OCI-LY1 (cell line): Measurements from ENCODE around the gene PDGFD.

ENCODE experiments used
- H2AFZ ChIP-seq: fragments of 200-600 bp; sonication (generic), shearing (Covaris generic); 2 replicates; pipeline ENCODE4 v1.6.0; 2014; ENCODE audit warnings: antibody characterized with exemption, mild to moderate bottlenecking, low read length
- H3F3A ChIP-seq: fragments of 200-600 bp; sonication (generic), shearing (Covaris generic); 2 replicates; pipeline ENCODE4 v1.6.0; 2014; ENCODE audit warnings: mild to moderate bottlenecking, antibody characterized with exemption, low read length, moderate library complexity; ENCODE audit not compliant: insufficient read depth
- H3K27ac ChIP-seq: fragments of 200-600 bp; sonication (generic); 2 replicates; pipeline ENCODE4 v1.5.1; 2014; ENCODE audit warnings: low read length, mixed run types, mild to moderate bottlenecking, low read depth; ENCODE audit not compliant: poor library complexity, severe bottlenecking
- H3K27me3 ChIP-seq: fragments of 200-600 bp; sonication (generic); 2 replicates; pipeline ENCODE4 v1.6.0; 2014; ENCODE audit warnings: antibody characterized with exemption, mild to moderate bottlenecking, low read length, moderate library complexity; ENCODE audit not compliant: insufficient read depth
- H3K36me3 ChIP-seq: fragments of 200-600 bp; sonication (generic); 2 replicates; pipeline ENCODE4 v1.6.1; 2014; ENCODE audit warnings: mild to moderate bottlenecking, antibody characterized with exemption, low read length, moderate library complexity, mixed read lengths; ENCODE audit not compliant: insufficient read depth
- H3K4me1 ChIP-seq: fragments of 200-600 bp; sonication (generic); 2 replicates; pipeline ENCODE4 v1.5.1; 2014; ENCODE audit warnings: mild to moderate bottlenecking, low read length, moderate library complexity; ENCODE audit not compliant: insufficient read depth, severe bottlenecking
- H3K4me2 ChIP-seq: fragments of 200-600 bp; sonication (generic), shearing (Covaris generic); 2 replicates; pipeline ENCODE4 v1.6.1; 2014; ENCODE audit warnings: low read length
- H3K4me3 ChIP-seq: fragments of 200-600 bp; sonication (generic); 2 replicates; pipeline ENCODE4 v1.5.1; 2014; ENCODE audit warnings: low read length, low read depth, mild to moderate bottlenecking, mixed read lengths; ENCODE audit not compliant: poor library complexity, severe bottlenecking
- H3K79me2 ChIP-seq: fragments of 200-600 bp; shearing (Covaris generic); 2 replicates; pipeline ENCODE4 v1.6.1; 2016; ENCODE audit warnings: mixed run types, low read length, mixed read lengths; ENCODE audit not compliant: insufficient read depth
- H3K9ac ChIP-seq: fragments of 200-600 bp; sonication (generic), shearing (Covaris generic); 2 replicates; pipeline ENCODE4 v1.6.1; 2014; ENCODE audit warnings: mild to moderate bottlenecking, low read length, mixed read lengths
- H3K9me2 ChIP-seq: fragments of 200-600 bp; sonication (generic), shearing (Covaris generic); 2 replicates; pipeline ENCODE4 v1.6.1; 2014; ENCODE audit warnings: low read depth, mild to moderate bottlenecking, low read length, mixed read lengths
- H3K9me3 ChIP-seq: fragments of 200-600 bp; shearing (Covaris generic); 2 replicates; pipeline ENCODE4 v1.6.1; 2014; ENCODE audit warnings: low read length, mixed read lengths
- H4K20me1 ChIP-seq: fragments of 200-600 bp; sonication (generic), shearing (Covaris generic); 2 replicates; pipeline ENCODE4 v1.6.0; 2016; ENCODE audit warnings: mild to moderate bottlenecking, low read length; ENCODE audit not compliant: insufficient read depth
- EZH2 ChIP-seq: fragments of 200-600 bp; sonication (generic), shearing (Covaris generic); IDR thresholded peaks from 2 replicates; pipeline ENCODE4 v1.8.0; 2017; ENCODE audit warnings: borderline replicate concordance, mixed run types, mild to moderate bottlenecking, antibody characterized with exemption, low read length, moderate library complexity, mixed read lengths
- TF ChIP-seq, protein P1 (sequence below): fragments of 200-600 bp; sonication (generic), shearing (Covaris generic); IDR thresholded peaks from 2 replicates; pipeline ENCODE4 v1.5.1; 2017; ENCODE audit warnings: mild to moderate bottlenecking, antibody characterized with exemption, low read length, moderate library complexity, mixed read lengths

Gene PDGFD

GRCh38 chr11:104169091-104169490 lies 5.1 kb upstream of the PDGFD start:
- Histone ChIP-seq H3K79me2 (no peaks in the 10 kb centered on the region), H3K9ac (no peak overlapping the region), H3F3A (no peaks in the 10 kb centered on the region), H3K9me2 (no peaks in the 10 kb centered on the region), H3K4me3 (no peak overlapping the region), H3K4me1 (peaks cover 7% of the 10 kb centered on the region), H3K36me3 (no peaks in the 10 kb centered on the region), H2AFZ (no peak overlapping the region), H3K4me2 (no peak overlapping the region), H3K27ac (no peak overlapping the region), H4K20me1 (no peaks in the 10 kb centered on the region), H3K27me3 (no peaks in the 10 kb centered on the region), H3K9me3 (no peaks in the 10 kb centered on the region)
- TF ChIP-seq, protein P1, sequence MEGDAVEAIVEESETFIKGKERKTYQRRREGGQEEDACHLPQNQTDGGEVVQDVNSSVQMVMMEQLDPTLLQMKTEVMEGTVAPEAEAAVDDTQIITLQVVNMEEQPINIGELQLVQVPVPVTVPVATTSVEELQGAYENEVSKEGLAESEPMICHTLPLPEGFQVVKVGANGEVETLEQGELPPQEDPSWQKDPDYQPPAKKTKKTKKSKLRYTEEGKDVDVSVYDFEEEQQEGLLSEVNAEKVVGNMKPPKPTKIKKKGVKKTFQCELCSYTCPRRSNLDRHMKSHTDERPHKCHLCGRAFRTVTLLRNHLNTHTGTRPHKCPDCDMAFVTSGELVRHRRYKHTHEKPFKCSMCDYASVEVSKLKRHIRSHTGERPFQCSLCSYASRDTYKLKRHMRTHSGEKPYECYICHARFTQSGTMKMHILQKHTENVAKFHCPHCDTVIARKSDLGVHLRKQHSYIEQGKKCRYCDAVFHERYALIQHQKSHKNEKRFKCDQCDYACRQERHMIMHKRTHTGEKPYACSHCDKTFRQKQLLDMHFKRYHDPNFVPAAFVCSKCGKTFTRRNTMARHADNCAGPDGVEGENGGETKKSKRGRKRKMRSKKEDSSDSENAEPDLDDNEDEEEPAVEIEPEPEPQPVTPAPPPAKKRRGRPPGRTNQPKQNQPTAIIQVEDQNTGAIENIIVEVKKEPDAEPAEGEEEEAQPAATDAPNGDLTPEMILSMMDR = no peak
- TF ChIP-seq EZH2 = no peak

DNA sequence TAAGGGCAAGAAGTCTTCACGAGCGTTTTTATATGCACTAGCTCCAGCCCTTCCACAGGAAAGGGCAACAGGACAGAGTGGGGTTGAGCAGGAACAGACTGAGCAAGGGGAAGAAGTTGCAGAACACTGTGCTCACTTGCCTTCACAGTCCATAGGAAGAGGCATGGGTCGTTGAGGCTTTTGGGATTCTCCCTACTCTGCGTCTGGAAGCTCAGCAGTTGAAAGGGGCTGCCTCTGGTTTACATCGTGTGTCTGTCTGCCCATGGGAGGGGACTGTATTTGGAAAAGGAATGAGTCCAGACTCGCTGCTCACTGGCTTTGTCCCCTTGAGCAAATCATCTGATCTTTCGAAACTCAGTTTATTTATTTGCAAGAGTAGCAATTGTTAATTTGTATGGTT lies 1.1 kb upstream of the PDGFD start:
- Histone ChIP-seq H3K4me2 (no peak overlapping the region), H3K27me3 (no peaks in the 10 kb centered on the region), H3K9me2 (no peaks in the 10 kb centered on the region), H3K9me3 (no peaks in the 10 kb centered on the region), H3K79me2 (peaks cover 4% of the 10 kb centered on the region; the same call in 1 of the 2 replicates), H3F3A (no peaks in the 10 kb centered on the region), H2AFZ (no peak overlapping the region), H3K9ac (no peak overlapping the region), H3K27ac (no peak overlapping the region), H3K36me3 (no peaks in the 10 kb centered on the region), H4K20me1 (no peaks in the 10 kb centered on the region), H3K4me1 (peaks cover 37% of the 10 kb centered on the region), H3K4me3 (no peak overlapping the region)
- TF ChIP-seq, protein P1 = no peak
- TF ChIP-seq EZH2 = no peak

GRCh38 chr11:104163100-104164027 lies 583 bp downstream of the PDGFD start:
- peak overlapping the region; percentile 16 for H3K27ac ChIP-seq
- TF ChIP-seq, protein P1 = peak; percentile 42
- TF ChIP-seq EZH2 = no peak
- no peaks in the 10 kb centered on the region for H3K27me3 ChIP-seq
- H3K9me3 ChIP-seq = no peaks in the 10 kb centered on the region
- peak overlapping the region; percentile 74 for H3K4me3 ChIP-seq
- H2AFZ ChIP-seq = peak overlapping the region; percentile 25
- peaks cover 42% of the 10 kb centered on the region for H3K4me1 ChIP-seq
- peaks cover 4% of the 10 kb centered on the region; the same call in 1 of the 2 replicates for H3K79me2 ChIP-seq
- H3K9me2 ChIP-seq = no peaks in the 10 kb centered on the region
- H3K4me2 ChIP-seq = peak overlapping the region; percentile 73
- no peaks in the 10 kb centered on the region for H3F3A ChIP-seq
- H3K36me3 ChIP-seq = no peaks in the 10 kb centered on the region
- peak overlapping the region; percentile 59 for H3K9ac ChIP-seq
- no peaks in the 10 kb centered on the region for H4K20me1 ChIP-seq
